Gastroesophageal sphincter (tissue), 3 donors: Measurements from ENCODE around the gene PRSS21.

Experiments
- POLR2A ChIP-seq, 2 donors: fragments of 450-650 bp; IDR thresholded peaks; one replicate each; pipeline ENCODE4 v1.6.1; 2017; ENCODE audit warnings: antibody characterized with exemption in 2 of 2, mild to moderate bottlenecking in 2 of 2, moderate library complexity in 1 of 2
- POLR2AphosphoS5 ChIP-seq: sonication (generic); formaldehyde crosslinking; IDR thresholded peaks from one replicate; pipeline ENCODE4 v1.6.1; 2017; ENCODE audit warnings: antibody characterized with exemption
- TF ChIP-seq, protein P1 (sequence below), 4 experiments: fragments of 200-600 bp in 2 of 4; fragments of 450-650 bp in 2 of 4; sonication (generic) in 1 of 4; IDR thresholded peaks; one replicate each; pipeline ENCODE4 v1.5.1; 2017 to 2019; ENCODE audit warnings: antibody characterized with exemption in 4 of 4, mild to moderate bottlenecking in 2 of 4, moderate library complexity in 2 of 4

- TF ChIP-seq, protein P1, sequence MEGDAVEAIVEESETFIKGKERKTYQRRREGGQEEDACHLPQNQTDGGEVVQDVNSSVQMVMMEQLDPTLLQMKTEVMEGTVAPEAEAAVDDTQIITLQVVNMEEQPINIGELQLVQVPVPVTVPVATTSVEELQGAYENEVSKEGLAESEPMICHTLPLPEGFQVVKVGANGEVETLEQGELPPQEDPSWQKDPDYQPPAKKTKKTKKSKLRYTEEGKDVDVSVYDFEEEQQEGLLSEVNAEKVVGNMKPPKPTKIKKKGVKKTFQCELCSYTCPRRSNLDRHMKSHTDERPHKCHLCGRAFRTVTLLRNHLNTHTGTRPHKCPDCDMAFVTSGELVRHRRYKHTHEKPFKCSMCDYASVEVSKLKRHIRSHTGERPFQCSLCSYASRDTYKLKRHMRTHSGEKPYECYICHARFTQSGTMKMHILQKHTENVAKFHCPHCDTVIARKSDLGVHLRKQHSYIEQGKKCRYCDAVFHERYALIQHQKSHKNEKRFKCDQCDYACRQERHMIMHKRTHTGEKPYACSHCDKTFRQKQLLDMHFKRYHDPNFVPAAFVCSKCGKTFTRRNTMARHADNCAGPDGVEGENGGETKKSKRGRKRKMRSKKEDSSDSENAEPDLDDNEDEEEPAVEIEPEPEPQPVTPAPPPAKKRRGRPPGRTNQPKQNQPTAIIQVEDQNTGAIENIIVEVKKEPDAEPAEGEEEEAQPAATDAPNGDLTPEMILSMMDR (IDR thresholded peaks at IDR 0.05), result no peak
- no peak for TF ChIP-seq POLR2AphosphoS5
- no peak for TF ChIP-seq POLR2A (IDR thresholded peaks at IDR 0.05)
Measured at GRCh38 chr16:2824626-2825025, 7.6 kb downstream of the PRSS21 start.
